Trophoblast cell (in vitro differentiated cells and primary cell): ENCODE measurements around the gene EPC2.

Experiments
- DNase-seq, 2 donors: peaks; one replicate each; pipeline ENCODE4 v3.0.0-alpha.2; 2016
- H2AFZ ChIP-seq: 2 replicates; pipeline ENCODE4 v1.6.1; 2013; ENCODE audit warnings: low read length, moderate library complexity, mild to moderate bottlenecking; ENCODE audit not compliant: insufficient read depth, poor library complexity
- H2AK5ac ChIP-seq: 2 replicates; pipeline ENCODE4 v1.6.1; 2013; ENCODE audit warnings: mild to moderate bottlenecking, low read length
- H2BK120ac ChIP-seq: 2 replicates; pipeline ENCODE4 v1.6.1; 2013; ENCODE audit warnings: low read length, mild to moderate bottlenecking, moderate library complexity; ENCODE audit not compliant: insufficient read depth, poor library complexity
- H2BK12ac ChIP-seq: 2 replicates; pipeline ENCODE4 v1.6.1; 2013; ENCODE audit warnings: mild to moderate bottlenecking, low read length, moderate library complexity
- H2BK5ac ChIP-seq: 2 replicates; pipeline ENCODE4 v1.6.1; 2013; ENCODE audit warnings: low read length, low read depth, moderate library complexity, mild to moderate bottlenecking; ENCODE audit not compliant: poor library complexity
- H3K14ac ChIP-seq: 2 replicates; pipeline ENCODE4 v1.6.1; 2013; ENCODE audit warnings: mild to moderate bottlenecking, low read length
- H3K18ac ChIP-seq: 2 replicates; pipeline ENCODE4 v1.6.1; 2013; ENCODE audit warnings: mild to moderate bottlenecking, low read length
- H3K23ac ChIP-seq: 2 replicates; pipeline ENCODE4 v1.6.1; 2013; ENCODE audit warnings: low read length
- H3K27ac ChIP-seq: 2 replicates; pipeline ENCODE4 v1.5.1; 2013; ENCODE audit warnings: low read depth, mild to moderate bottlenecking, inconsistent platforms, low read length, moderate library complexity
- H3K27me3 ChIP-seq: 2 replicates; pipeline ENCODE4 v1.6.1; 2013; ENCODE audit warnings: inconsistent platforms, mild to moderate bottlenecking, low read length, moderate library complexity; ENCODE audit not compliant: insufficient read depth
- H3K36me3 ChIP-seq, 2 experiments: 1 replicate in 1 of 2; 2 replicates in 1 of 2; pipeline ENCODE4 v1.6.1; 2013; ENCODE audit warnings: low read length in 2 of 2, mild to moderate bottlenecking in 2 of 2, moderate library complexity in 1 of 2; ENCODE audit not compliant: insufficient read depth in 2 of 2, control insufficient read depth in 1 of 2
- H3K4ac ChIP-seq: 2 replicates; pipeline ENCODE4 v1.6.1; 2013; ENCODE audit warnings: low read depth, mild to moderate bottlenecking, low read length, moderate library complexity
- H3K4me1 ChIP-seq, 2 experiments: 1 replicate in 1 of 2; 2 replicates in 1 of 2; pipeline ENCODE4 v1.6.1; 2013; ENCODE audit warnings: low read length in 2 of 2, mild to moderate bottlenecking in 2 of 2, moderate library complexity in 1 of 2; ENCODE audit not compliant: insufficient read depth in 2 of 2, control insufficient read depth in 1 of 2
- H3K4me2 ChIP-seq: 2 replicates; pipeline ENCODE4 v1.6.1; 2013; ENCODE audit warnings: inconsistent platforms, mild to moderate bottlenecking, low read length, moderate library complexity
- H3K4me3 ChIP-seq: 2 replicates; pipeline ENCODE4 v1.5.1; 2013; ENCODE audit warnings: mild to moderate bottlenecking, low read depth, low read length, inconsistent platforms
- H3K79me1 ChIP-seq: one replicate; pipeline ENCODE4 v1.6.1; 2013; ENCODE audit warnings: low read length
- H3K79me2 ChIP-seq: 2 replicates; pipeline ENCODE4 v1.6.1; 2013; ENCODE audit warnings: low read length, mild to moderate bottlenecking; ENCODE audit not compliant: control insufficient read depth, insufficient read depth, poor library complexity
- H3K9ac ChIP-seq: 2 replicates; pipeline ENCODE4 v1.6.1; 2013; ENCODE audit warnings: mild to moderate bottlenecking, low read length
- H3K9me3 ChIP-seq: 2 replicates; pipeline ENCODE4 v1.6.1; 2013; ENCODE audit warnings: low read depth, mild to moderate bottlenecking, control low read depth, inconsistent platforms, low read length; ENCODE audit not compliant: insufficient read depth
- H4K12ac ChIP-seq: 2 replicates; pipeline ENCODE4 v1.6.1; 2013; ENCODE audit warnings: low read depth, mild to moderate bottlenecking, low read length, moderate library complexity
- H4K8ac ChIP-seq: 2 replicates; pipeline ENCODE4 v1.6.1; 2013; ENCODE audit warnings: low read depth, mild to moderate bottlenecking, low read length, moderate library complexity
- H4K91ac ChIP-seq: one replicate; pipeline ENCODE4 v1.6.1; 2013; ENCODE audit warnings: low read depth, mild to moderate bottlenecking, low read length, moderate library complexity
- WGBS: extraction: QIAGEN DNeasy Blood & Tissue Kit; methylation state at CpG from one replicate; pipeline ENCODE4 v1.1.7; 2013; ENCODE audit warnings: missing lambda C conversion rate; ENCODE audit not compliant: insufficient read length, insufficient coverage; ENCODE audit errors: extremely low coverage; 5-methylcytosine and 5-hydroxymethylcytosine counted together

The EPC2 gene

DNA sequence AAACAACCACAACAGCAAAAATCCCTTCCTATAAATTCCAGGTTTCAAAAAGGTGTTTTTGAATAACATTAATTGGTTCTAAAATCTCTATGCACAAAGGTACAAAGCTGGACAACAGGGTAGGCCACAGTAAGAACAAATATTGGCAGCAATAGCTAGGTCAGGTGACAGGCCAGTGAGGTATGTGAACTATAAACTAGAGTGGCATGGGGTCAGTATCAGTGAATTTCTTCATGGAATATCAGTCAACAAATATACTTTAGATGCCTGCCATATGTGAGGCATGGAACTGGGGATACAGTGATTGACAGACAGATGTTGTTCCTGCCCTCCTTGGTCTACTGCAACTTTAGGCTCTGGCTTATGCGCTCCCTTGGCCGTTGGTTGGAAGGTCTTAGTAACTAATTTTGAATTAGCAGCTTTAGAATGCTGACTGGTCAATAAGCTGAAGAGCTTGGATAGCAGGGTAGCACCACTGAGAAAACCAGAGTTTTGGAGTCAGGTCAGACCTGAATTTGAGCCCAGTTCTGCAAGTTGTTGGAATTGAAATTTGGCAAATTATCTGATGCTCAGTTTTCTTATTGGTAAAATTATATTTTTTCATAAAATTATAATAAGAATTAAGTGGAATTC, 2.3 kb upstream of the EPC2 start:
- DNase-seq, result no peak
- WGBS, result no CpG with 5 or more reads among the region's 2 CpGs

DNA sequence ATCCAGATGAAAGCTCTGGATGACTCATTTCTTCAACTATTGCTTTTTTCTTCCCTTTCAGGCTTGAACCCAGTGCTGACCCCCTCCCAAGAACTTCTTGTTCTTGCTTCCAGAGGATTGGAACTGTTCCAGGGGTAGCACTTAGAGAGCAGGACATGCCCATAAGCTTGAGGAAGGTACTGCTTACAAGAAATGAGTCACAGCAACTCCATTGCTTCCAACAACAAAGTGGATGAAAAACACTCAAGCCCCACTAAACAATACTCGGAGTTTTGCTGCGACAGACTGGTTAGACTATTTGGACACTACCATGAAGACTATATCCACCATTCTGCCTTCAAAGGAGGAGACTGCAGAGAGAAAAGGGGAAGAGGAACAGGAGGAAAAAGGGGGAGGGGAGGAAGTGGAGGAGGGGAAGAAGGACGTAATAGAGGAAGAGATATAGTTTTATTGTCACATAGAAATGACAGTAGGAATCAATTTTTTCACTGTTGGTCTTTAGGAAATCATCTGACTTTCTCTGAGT, 1.6 kb upstream of the EPC2 start:
- Histone ChIP-seq H3K4me1 (peaks cover 5% of the 10 kb centered on the region in 2 experiments), H3K4me2 (no peak overlapping the region), H3K18ac (no peak overlapping the region), H4K12ac (no peak overlapping the region), H3K9ac (no peak overlapping the region), H2AK5ac (no peak overlapping the region), H3K9me3 (no peaks in the 10 kb centered on the region), H2BK5ac (no peak overlapping the region), H3K27ac (no peak overlapping the region), H3K4ac (no peak overlapping the region), H4K8ac (no peak overlapping the region), H2BK120ac (no peak overlapping the region), H3K23ac (no peak overlapping the region), H4K91ac (no peak overlapping the region), H3K27me3 (no peaks in the 10 kb centered on the region), H2AFZ (no peak overlapping the region), H3K36me3 (no peaks in the 10 kb centered on the region), H2BK12ac (no peak overlapping the region), H3K79me1 (peaks cover 8% of the 10 kb centered on the region), H3K4me3 (no peak overlapping the region), H3K79me2 (peaks cover 10% of the 10 kb centered on the region), H3K14ac (no peak overlapping the region)
- DNase-seq, result no peak
- WGBS, result 100% methylated on average over 1 of the region's 3 CpGs

More for the DNA sequence above, 2.3 kb upstream of the EPC2 start:
- H3K9ac ChIP-seq, result no peak overlapping the region
- peaks cover 7% of the 10 kb centered on the region for H3K79me2 ChIP-seq
- no peak overlapping the region for H3K18ac ChIP-seq
- H3K9me3 ChIP-seq, result no peaks in the 10 kb centered on the region
- no peaks in the 10 kb centered on the region for H3K27me3 ChIP-seq
- no peaks in the 10 kb centered on the region for H3K36me3 ChIP-seq
- H3K23ac ChIP-seq, result no peak overlapping the region
- no peak overlapping the region for H2BK120ac ChIP-seq
- no peak overlapping the region for H3K4me3 ChIP-seq
- peaks cover 8% of the 10 kb centered on the region for H3K79me1 ChIP-seq
- no peak overlapping the region for H4K91ac ChIP-seq
- H3K14ac ChIP-seq, result no peak overlapping the region
- H3K4me2 ChIP-seq, result no peak overlapping the region
- peaks cover 5% of the 10 kb centered on the region in 2 experiments for H3K4me1 ChIP-seq
- H3K27ac ChIP-seq, result no peak overlapping the region
- no peak overlapping the region for H2AFZ ChIP-seq
- no peak overlapping the region for H3K4ac ChIP-seq
- H4K12ac ChIP-seq, result no peak overlapping the region
- H2BK12ac ChIP-seq, result no peak overlapping the region
- no peak overlapping the region for H4K8ac ChIP-seq
- no peak overlapping the region for H2AK5ac ChIP-seq
- H2BK5ac ChIP-seq, result no peak overlapping the region

DNA sequence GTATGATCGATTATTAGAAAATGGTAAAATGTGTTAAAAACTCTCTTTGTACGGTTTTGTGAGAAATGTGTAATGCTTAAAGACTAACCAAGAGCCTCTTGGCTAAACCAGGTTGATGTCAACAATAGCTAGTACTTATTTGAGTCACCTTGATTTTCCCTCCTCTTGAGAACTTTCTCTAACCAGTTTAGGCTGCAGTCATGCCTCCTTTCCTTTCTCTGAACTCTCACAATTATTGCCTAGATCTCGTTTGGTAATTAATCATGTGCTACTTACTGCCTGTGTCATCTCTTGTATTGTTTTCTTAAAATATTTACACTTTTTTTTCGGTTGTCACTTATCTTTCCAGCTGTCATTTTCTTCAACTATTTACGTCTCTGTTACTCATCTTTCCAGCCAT, 1.1 kb upstream of the EPC2 start:
- Histone ChIP-seq H4K12ac (no peak overlapping the region), H3K18ac (no peak overlapping the region), H3K79me2 (peaks cover 10% of the 10 kb centered on the region), H2BK12ac (no peak overlapping the region), H3K36me3 (no peaks in the 10 kb centered on the region), H3K9me3 (no peaks in the 10 kb centered on the region), H3K23ac (no peak overlapping the region), H2AFZ (no peak overlapping the region), H3K4me1 (peaks cover 3% of the 10 kb centered on the region in 2 experiments), H4K8ac (no peak overlapping the region), H3K4me2 (peak overlapping the region; percentile 70), H3K9ac (no peak overlapping the region), H3K27me3 (no peaks in the 10 kb centered on the region), H3K14ac (no peak overlapping the region), H3K27ac (no peak overlapping the region), H2BK5ac (no peak overlapping the region), H3K4me3 (no peak overlapping the region), H4K91ac (no peak overlapping the region), H2BK120ac (no peak overlapping the region), H3K79me1 (peaks cover 8% of the 10 kb centered on the region), H3K4ac (no peak overlapping the region), H2AK5ac (no peak overlapping the region)
- DNase-seq, result no peak
- 100% methylated on average over 2 of the region's 5 CpGs for WGBS

DNA sequence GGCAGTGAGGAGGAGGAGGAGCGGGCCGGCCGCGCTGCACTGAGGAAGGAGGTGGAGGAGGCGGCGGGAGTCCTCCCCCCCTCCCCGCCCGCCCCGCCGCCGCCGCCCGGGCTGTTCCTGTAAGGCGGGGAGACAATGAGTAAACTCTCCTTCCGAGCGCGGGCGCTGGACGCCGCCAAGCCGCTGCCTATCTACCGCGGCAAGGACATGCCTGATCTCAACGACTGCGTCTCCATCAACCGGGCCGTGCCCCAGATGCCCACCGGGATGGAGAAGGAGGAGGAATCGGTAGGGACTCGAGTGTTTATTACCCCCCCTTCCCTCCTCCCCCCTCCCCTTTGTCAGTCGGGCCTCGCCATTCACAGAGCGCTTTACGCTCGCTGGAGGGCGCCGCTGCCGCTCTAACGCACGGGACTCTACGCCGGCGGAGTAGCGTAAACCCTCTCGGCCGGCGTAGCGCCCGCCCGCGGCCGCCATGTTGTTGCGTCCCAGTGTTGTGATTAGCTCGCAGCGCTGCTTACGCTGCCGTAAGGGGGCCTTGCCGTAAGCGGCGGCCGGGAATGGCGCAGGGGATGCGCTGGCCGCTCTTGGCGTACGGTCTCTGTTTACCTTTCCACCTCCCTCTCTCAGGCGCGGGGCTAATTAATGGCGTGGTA, 460 bp downstream of the EPC2 start:
- Histone ChIP-seq H3K4ac (peak overlapping the region; percentile 12), H2AK5ac (no peak overlapping the region), H3K4me3 (peak overlapping the region; percentile 94), H3K4me1 (no peaks in the 10 kb centered on the region), H3K18ac (peak overlapping the region; percentile 70), H3K23ac (no peak overlapping the region), H3K79me2 (peaks cover 10% of the 10 kb centered on the region), H4K91ac (peak overlapping the region; percentile 93), H4K8ac (peak overlapping the region; percentile 83), H3K4me2 (peak overlapping the region; percentile 84), H2BK12ac (no peak overlapping the region), H2BK120ac (peak overlapping the region; percentile 77), H3K36me3 (no peaks in the 10 kb centered on the region), H3K14ac (peak overlapping the region; percentile 91), H3K79me1 (peaks cover 8% of the 10 kb centered on the region), H2AFZ (peak overlapping the region; percentile 88), H4K12ac (peak overlapping the region; percentile 84), H3K27me3 (no peaks in the 10 kb centered on the region), H2BK5ac (peak overlapping the region; percentile 88), H3K9me3 (no peaks in the 10 kb centered on the region), H3K9ac (peak overlapping the region; percentile 94), H3K27ac (peak overlapping the region; percentile 87)
- WGBS, result no CpG with 5 or more reads among the region's 69 CpGs
- peak; percentile 92 to 96 for DNase-seq
